Stimulated activated CD4-positive, alpha-beta T cell treated with anti-CD3 and anti-CD28 coated beads, Interleukin-12 subunit alpha, Interleukin-12 subunit beta, amount 100 ng/mL, for 4 hours (primary cell): Measurements from ENCODE around the gene ONECUT3.
"Not testable (repeated sequence)": the region's sequence is repeated elsewhere in the genome, so short reads cannot be mapped to it uniquely, and the experiment has no call there.

Source experiments
- DNase-seq: peaks from one replicate; pipeline ENCODE4 v3.0.0-alpha.2; 2020

ONECUT3 gene

GRCh38 chr19:1756705-1757465, 3.6 kb downstream of the ONECUT3 start:
- no peak for DNase-seq

- no peak for DNase-seq
These were observed 4.3 kb downstream of the ONECUT3 start for GRCh38 chr19:1757468-1758230.

DNA sequence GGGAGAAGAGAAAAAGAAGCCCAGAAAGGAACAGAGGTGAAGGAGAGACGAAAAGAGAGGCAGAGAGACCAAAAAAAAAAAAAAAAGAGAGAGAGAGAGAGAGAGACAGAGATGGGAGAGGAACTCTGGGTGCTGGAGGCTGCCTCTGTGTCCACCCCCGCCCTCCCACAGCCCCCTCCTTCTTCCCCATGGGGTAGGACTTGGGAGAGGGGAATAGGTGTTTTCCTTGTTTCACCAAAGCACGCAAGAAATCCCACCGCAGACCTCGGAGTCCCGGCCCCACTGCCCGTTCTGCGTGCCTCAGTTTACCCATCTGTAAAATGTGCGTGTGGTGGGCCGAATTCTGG, 4.9 kb downstream of the ONECUT3 start:
- no peak for DNase-seq

DNA sequence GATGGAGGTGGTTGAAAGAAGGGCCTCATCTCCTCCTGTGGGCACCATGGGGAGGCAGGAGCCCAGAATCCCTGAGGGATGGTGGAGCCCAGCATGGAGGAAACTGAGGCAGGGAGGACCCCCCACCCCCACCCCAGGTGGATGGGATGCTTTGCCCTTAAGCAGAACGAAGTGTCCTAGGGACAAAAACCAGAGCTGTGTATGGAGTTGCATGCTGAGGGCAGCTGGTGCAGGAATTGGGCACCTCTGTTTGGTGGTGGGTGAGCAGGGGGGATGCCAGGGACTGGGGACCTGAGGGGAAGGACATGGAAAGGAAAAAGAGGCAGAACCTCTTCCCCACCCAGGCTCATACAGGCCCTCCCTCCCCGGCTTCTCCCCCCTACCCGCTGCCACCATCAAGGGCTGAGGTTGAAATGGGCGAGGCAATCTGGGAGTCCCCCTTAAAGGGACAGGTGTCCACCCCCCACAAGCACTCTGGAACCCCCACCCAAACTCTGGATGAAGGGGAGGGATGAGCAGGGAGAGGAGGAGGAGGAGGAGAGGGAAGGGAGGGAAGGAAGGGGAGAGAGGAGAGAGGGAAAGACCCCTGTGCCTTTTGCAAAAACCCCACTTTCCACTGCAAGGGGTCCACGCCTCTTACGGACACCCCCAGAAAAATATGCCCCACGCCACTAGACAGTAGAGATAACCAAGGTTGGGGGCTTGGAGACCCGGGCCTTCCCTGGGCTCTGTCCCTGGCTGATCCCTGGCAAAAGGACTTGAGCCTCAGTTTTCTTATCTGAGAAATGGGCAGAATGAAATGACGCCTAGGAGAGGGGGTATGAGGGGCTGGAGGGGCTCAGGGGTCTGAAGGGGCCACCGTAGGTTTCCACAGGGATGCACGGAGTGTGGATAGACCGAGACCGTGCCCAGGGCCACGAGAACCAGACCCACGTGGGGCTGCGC, 5.9 kb downstream of the ONECUT3 start:
- DNase-seq: no peak

- DNase-seq: no peak
These were observed 6.7 kb downstream of the ONECUT3 start for GRCh38 chr19:1760020-1760419.

DNA sequence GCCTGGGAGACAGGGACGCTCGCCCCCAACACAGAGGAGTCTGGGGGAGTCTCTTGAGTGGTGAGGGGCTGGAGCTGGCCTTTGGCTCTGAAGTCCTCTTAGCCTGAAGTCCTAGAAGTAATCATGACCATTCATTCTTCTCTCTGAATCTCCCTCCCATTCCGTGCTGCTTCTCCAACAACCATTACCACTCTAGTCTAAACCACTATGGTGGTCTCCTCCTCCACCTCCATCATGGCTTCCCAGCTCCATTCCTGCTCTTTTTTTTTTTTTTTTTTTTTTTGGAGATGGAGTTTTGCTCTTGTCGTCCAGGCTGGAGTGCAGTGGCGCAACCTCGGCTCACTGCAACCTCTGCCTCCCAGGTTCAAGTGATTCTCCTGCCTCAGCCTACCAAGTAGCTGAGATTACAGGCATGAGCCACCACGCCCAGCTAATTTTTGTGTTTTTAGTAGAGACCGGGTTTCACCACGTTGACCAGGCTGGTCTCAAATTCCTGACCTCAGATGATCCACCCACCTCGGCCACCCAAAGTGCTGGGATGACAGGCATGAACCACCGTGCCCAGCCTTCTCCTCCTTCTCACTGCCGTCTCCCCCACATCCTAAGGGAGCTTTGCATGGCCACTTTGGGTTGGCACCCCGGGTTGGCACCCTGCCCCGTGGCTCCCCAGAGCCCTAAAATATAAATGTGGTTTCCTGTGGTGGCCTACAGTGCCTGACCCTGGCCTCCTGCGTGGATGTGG, 7.7 kb downstream of the ONECUT3 start:
- DNase-seq: not testable (repeated sequence)

DNA sequence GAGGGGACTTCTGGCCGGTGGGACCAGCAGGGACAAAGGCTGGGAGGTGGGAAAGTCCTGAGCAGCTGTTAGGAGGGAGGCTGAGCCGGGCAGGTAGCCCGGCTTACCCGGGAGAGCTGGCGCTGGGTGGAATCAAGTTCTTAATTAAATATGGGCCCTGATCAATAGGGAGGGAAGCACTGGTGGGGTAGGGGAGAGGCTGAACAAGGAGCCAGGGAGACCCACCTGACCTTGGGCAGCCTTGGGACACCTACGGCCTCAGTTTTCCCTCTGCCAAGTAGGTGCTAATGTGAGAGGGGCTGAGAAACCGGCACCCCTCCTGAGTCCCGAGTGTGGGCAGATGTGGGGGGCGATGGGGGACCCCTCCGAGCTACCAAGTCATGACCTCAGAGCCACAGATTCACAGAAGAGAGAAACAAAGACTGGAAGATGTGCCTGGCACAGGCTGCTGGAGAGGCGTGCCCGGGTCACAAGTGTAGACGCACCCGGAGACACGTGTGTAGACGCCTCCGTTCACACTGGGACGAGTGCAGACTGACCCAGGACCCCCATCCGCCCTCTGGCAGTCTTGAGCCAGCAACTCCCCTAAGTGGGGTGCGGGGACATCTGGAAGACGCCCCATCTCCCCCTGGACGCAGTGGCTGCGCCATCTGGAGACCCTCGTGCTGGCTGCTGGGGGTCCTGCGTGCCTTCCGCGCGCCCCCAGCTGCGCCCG, 8.4 kb downstream of the ONECUT3 start:
- DNase-seq: no peak

GRCh38 chr19:1762243-1763117, 9.2 kb downstream of the ONECUT3 start:
- DNase-seq: no peak

GRCh38 chr19:1763648-1764639, 10.6 kb downstream of the ONECUT3 start:
- no peak for DNase-seq

DNA sequence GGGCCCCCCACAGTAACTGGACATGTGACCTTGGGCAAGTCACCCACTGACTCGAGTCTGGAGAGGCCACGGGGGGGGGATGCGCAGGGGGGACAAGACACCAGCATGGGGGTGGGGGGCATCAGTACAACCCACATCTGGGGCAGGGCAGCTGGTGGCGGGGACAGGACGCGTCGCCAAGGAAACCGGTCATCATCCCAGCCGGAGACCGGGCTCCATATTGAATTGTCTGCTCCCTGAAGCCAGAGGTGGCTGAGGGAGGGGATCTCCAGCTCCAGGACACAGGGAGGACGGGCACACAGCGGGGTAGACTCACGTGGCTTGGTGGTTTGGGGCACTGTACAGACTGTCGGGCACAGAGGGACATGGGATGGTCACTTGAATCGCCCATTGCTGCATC, 11.4 kb downstream of the ONECUT3 start:
- no peak for DNase-seq

DNA sequence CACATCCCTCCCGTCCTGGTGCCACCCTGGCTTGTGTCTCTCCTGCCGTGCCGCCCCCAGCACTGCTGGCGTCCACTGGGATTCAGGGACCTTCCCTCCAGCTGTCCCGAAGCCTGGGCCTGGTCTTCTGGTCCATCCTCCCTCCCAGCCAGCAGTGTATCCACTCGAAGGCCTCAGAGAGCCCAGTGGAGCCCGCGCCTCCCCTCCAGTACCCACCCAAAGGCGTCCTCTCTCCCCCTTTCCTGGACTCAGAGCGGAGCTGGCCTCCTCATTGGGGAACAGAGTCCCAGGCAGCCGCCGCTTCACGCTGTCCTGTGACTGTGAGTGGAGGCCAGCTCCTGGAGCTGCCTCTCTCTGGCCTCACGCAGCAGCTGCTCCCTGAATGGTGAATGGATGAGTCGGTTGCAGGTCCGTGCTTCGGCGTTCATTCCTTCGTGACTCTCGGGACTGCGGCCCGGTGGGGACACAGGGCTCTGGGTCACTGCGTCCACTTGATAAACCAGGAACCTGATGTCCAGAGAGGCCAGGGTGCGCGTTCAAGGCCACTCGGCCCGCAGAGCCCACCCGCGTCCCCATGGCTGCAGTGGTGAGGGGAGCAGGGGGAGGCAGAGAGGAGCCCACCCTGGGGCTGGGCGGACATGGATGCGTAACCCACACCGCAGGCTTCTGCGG, 12.1 kb downstream of the ONECUT3 start:
- DNase-seq: no peak

DNA sequence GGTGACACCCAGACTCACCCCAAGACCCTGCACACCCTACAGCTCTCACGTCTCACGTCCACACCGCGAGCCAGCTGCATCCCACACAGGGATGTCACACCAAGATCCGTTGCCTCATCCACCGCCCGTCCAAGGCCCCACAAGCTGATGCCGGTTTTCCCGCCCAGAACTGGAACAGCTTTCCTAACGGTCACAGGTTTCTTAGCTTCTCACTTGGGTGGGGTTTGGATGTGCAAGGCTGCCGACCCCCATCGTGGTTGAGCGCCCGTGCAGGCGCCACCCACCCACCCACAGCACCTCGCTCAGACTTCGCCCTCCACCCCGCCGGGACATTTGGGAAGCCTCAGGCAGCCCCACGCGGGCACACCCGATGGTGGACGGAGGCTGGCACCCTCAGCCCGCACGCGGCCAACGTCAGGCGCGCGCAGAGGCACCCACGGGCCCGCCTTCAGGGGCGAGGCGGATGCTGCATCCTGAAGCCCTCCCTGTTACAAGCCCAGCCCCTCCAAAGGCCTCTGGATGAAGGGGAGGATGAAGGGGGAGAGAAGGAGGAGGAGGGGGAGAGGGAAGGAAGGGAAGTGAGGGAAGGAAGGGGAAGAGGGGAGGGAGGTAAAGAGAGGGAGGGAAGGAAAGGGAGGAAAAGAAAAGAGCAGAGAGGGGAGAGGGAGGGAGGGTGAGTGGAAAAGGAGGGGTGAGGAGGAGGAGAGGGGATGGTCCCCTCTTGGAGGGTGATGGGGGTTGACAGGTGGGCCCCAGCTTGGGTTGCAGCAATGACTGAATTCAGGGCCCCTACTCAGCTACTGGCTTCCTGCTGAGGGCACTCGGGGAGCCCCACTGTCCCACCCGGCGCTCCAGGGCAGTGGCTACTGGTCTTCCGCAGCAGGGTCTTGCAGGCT, 12.8 kb downstream of the ONECUT3 start:
- no peak for DNase-seq

GRCh38 chr19:1766800-1767352, 13.6 kb downstream of the ONECUT3 start:
- no peak for DNase-seq

- DNase-seq: peak; percentile 60
These were observed 14.2 kb downstream of the ONECUT3 start for GRCh38 chr19:1767464-1767933.

DNA sequence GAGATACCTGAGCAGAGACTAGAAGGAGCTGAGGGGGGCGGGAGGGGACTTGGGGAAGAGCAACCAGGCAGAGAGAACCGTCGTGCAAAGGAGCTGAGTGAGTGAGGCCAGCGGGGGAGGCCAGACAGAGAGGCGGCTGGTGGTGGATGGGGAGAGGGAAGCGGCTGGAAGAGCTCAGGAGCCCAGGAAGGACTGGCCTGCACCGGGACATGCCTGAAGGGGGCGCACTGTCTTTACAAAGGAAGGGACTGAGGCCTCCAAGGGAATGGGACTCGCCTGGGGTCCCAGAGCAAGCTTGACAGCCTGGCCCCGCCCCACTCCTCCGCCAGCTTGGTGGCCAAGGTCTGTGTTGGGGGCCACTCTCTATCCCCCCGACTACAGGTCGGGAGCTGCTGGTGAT, 14.9 kb downstream of the ONECUT3 start:
- no peak for DNase-seq

DNA sequence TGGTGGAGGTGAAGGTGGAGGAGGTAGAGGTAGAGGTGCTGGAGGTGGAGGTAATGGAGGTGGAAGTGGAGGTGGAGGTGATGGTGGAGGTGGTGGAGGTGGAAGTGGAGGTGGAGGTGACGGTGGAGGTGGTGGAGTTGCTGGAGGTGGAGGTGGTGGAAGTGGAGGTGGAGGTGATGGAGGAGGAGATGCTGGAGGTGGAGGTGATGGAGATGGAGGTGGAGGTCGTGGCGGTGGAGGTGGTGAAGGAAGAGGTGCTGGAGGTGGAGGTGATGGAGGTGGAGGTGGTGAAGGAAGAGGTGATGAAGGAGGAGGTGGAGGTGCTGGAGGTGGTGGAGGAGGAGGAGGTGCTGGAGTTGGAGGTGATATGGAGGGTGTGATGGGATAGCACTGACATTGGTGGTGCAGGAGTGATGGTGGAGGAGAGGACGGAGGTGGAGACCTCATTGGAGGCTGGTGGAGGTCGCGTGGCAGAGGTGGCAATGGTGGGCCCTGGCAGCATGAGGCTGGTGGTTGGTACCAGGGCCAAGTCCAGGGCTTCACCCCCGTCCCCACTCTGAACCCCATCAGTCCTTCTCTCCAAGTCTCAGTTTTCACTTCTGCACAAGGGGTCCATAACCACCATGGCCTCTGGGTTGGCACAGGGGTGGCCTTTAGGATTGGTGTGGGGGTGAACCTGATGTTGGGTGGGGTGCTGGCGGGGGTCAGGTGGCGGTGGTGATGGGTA, 15.8 kb downstream of the ONECUT3 start:
- DNase-seq: no peak

DNA sequence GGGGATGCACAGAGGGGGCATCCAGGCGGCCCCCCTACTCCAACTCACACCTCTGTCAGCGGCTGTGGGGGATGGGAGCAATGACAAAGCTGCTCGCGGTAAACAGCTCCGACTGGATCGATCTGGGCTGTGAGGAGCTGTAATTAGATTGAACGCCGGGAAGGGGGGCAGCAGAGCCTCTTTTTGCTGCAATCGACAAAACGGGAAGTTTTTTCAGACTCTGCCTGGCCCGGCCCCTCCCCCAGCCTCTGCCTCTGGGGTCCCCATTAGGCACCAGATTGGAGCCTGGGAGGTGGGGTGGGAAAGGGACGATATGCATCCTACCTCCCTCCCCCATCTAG, 16.3 kb downstream of the ONECUT3 start:
- no peak for DNase-seq
